22Rv1 (cell line): ENCODE results near the gene DENND1A.

Experiments used
- H3K27ac ChIP-seq: fragments of 450-650 bp; 2 replicates; pipeline ENCODE4 v1.5.1; 2017
- ZFX ChIP-seq: fragments of 450-650 bp; IDR thresholded peaks from 2 replicates; pipeline ENCODE4 v1.6.1; 2017; ENCODE audit warnings: antibody characterized with exemption, borderline replicate concordance
- TF ChIP-seq, protein P1 (sequence below): fragments of 450-650 bp; IDR thresholded peaks from 2 replicates; pipeline ENCODE4 v1.5.1; 2017; ENCODE audit warnings: mild to moderate bottlenecking

DENND1A gene

GRCh38 chr9:123465304-123465703 is 464.6 kb downstream of the DENND1A start:
- H3K27ac ChIP-seq = no peak overlapping the region
- TF ChIP-seq ZFX = no peak
- TF ChIP-seq, protein P1, sequence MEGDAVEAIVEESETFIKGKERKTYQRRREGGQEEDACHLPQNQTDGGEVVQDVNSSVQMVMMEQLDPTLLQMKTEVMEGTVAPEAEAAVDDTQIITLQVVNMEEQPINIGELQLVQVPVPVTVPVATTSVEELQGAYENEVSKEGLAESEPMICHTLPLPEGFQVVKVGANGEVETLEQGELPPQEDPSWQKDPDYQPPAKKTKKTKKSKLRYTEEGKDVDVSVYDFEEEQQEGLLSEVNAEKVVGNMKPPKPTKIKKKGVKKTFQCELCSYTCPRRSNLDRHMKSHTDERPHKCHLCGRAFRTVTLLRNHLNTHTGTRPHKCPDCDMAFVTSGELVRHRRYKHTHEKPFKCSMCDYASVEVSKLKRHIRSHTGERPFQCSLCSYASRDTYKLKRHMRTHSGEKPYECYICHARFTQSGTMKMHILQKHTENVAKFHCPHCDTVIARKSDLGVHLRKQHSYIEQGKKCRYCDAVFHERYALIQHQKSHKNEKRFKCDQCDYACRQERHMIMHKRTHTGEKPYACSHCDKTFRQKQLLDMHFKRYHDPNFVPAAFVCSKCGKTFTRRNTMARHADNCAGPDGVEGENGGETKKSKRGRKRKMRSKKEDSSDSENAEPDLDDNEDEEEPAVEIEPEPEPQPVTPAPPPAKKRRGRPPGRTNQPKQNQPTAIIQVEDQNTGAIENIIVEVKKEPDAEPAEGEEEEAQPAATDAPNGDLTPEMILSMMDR = no peak

DNA sequence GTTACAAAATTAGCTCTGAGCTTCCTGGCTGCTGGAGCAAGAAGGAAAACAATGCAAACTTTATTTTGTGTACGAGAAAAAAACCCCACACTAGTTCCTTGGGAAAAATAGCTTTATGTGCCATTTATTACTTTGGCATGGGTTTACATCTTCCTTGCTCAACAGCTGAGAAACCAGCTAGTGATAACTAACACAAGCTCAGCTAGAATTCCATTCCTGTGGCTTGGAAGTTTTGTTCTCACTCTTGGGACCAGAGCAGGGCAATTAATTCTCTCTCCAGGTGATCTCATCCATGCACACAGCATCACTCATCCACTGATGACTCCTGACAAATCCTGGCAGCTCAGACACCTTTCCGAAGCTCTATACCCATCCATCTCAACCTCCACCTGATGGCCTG is 469.8 kb downstream of the DENND1A start:
- H3K27ac ChIP-seq = no peak overlapping the region
- TF ChIP-seq, protein P1 = no peak
- no peak for TF ChIP-seq ZFX

DNA sequence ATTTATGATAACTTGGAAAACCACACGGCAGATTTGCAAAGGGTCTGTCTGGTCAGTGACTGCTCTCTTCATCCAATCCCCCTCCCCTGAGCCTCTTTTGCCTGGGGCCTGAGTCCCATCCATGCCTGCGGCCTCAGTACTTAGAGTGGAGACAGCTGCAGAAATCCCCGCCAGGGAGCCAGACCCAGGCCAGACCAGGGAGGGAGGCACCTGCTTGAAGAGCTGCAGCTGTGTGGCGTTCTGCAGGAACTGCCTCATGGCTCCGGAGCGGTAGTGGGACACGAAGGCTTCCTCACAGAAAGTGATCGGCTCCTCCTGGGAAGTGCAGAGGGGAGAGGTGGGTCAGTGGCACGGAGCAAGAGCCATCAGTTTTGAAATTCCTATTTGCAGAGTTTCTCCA is 472.3 kb downstream of the DENND1A start:
- no peak overlapping the region for H3K27ac ChIP-seq

GRCh38 chr9:123456011-123456410 is 473.9 kb downstream of the DENND1A start:
- no peak overlapping the region for H3K27ac ChIP-seq
- TF ChIP-seq, protein P1 = no peak
- TF ChIP-seq ZFX = no peak

More for the DNA sequence above, 472.3 kb downstream of the DENND1A start:
- TF ChIP-seq, protein P1 = no peak
- TF ChIP-seq ZFX = no peak

DNA sequence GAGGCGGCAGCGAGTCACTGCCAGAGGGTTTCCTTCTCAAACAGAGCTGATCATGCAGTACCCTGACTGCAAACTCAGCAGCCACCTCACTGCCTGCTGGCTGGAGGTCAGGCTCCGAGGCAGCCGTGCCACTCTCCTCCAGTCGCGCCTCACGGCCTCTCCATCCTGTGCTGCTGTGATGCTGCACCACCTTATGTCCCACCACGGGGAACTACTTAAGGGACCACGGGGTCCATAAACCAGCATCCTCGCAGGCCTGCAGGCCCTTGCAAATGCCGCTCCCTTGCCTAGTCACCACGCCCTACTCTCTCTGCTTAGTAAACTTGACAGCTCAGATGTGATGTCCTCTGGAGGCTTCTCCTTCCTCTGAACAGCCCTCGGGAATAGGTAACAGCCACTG is 474.7 kb downstream of the DENND1A start:
- TF ChIP-seq, protein P1 = no peak
- no peak for TF ChIP-seq ZFX
- no peak overlapping the region for H3K27ac ChIP-seq

DNA sequence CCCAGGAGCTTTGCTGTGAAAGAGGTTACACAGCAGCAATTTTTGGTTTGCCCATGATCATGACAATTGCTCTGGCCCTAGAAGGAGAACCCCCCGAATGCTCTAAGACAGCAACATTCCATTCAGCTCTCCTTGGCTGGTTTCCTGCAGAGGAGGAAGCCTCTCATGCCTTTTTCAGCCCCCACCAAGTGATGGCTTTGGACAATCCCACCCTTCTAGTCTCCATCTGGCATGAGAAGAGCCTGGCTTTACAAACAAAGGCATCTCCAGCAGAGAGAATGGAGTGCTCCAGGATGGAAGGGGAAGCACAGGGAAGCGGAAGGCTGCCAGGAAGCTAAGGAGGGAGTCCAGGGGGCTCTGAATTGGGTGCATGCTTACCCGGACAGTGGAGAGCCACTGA is 475.6 kb downstream of the DENND1A start:
- no peak for TF ChIP-seq ZFX
- TF ChIP-seq, protein P1 = no peak
- H3K27ac ChIP-seq = no peak overlapping the region

DNA sequence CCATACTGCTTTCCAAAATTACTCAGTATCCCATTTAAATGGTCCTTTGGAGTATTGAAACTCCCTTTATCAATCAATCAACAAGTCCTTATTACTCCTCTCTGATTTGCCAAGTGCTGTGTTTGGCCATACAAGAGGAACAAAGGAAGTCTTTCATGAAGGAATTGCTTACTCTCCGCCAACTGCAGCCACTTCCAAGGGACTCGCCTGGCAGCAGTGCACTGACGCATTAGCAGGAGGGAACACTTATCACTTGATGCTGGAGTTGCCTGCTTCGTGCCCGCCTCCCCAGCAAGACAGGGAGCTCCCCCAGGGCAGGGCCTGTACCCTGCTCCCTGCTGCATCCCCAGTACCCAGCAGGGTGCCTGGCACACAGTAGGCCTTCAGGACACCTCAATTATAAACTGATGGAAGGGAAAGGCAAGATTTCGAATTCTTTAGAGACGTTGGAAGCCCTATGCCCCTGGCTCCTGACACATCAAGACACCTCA is 476.1 kb downstream of the DENND1A start:
- no peak overlapping the region for H3K27ac ChIP-seq
- TF ChIP-seq, protein P1 = no peak
- TF ChIP-seq ZFX = no peak
